Measurements from ENCODE around the gene SOWAHA. TPM values are rescaled to one million over a fixed set of nuclear protein-coding genes. Genes with fewer than 3 reads are reported as not detected.

SOWAHA gene
- total RNA-seq, 1 experiment from 2014 or later: 0.21 TPM

- no peaks in the 10 kb centered on the region for H3K36me3 ChIP-seq (replicated peaks; ENCODE audit: control insufficient read depth, insufficient read depth, low read length)
- H3K4me3 ChIP-seq (ENCODE audit: insufficient read depth, low read depth, low read length): no peak overlapping the region
- peaks cover 45% of the 10 kb centered on the region for H3K27me3 ChIP-seq (ENCODE audit: control insufficient read depth, insufficient read depth, low read length)
- no peak for DNase-seq
Observed at GRCh38 chr5:132821791-132822190, 8.7 kb downstream of the SOWAHA start.

GRCh38 chr5:132822650-132823480 lies 9.8 kb downstream of the SOWAHA start:
- peak; percentile 94 for DNase-seq
- Histone ChIP-seq H3K27me3 (ENCODE audit: control insufficient read depth, insufficient read depth, low read length) (peaks cover 53% of the 10 kb centered on the region), H3K36me3 (replicated peaks; ENCODE audit: control insufficient read depth, insufficient read depth, low read length) (no peaks in the 10 kb centered on the region), H3K4me3 (ENCODE audit: insufficient read depth, low read depth, low read length) (peak overlapping the region; percentile 36)

- no peak for DNase-seq
- H3K36me3 ChIP-seq (replicated peaks; ENCODE audit: control insufficient read depth, insufficient read depth, low read length): no peaks in the 10 kb centered on the region
- peaks cover 59% of the 10 kb centered on the region for H3K27me3 ChIP-seq (ENCODE audit: control insufficient read depth, insufficient read depth, low read length)
- peak overlapping the region; percentile 36; the same call in 1 of the 2 replicates for H3K4me3 ChIP-seq (ENCODE audit: insufficient read depth, low read depth, low read length)
Observed at GRCh38 chr5:132823481-132824050, 10.5 kb downstream of the SOWAHA start.

- H3K4me3 ChIP-seq (ENCODE audit: insufficient read depth, low read depth, low read length): no peak overlapping the region
- no peaks in the 10 kb centered on the region for H3K36me3 ChIP-seq (replicated peaks; ENCODE audit: control insufficient read depth, insufficient read depth, low read length)
- H3K27me3 ChIP-seq (ENCODE audit: control insufficient read depth, insufficient read depth, low read length): peaks cover 68% of the 10 kb centered on the region
- no peak for DNase-seq
Observed at GRCh38 chr5:132824426-132824825, 11.3 kb downstream of the SOWAHA start.

GRCh38 chr5:132825033-132825833 lies 12.1 kb downstream of the SOWAHA start:
- peak; percentile 88 for DNase-seq
- Histone ChIP-seq H3K36me3 (replicated peaks; ENCODE audit: control insufficient read depth, insufficient read depth, low read length) (no peaks in the 10 kb centered on the region), H3K4me3 (ENCODE audit: insufficient read depth, low read depth, low read length) (peak overlapping the region; percentile 46), H3K27me3 (ENCODE audit: control insufficient read depth, insufficient read depth, low read length) (peaks cover 76% of the 10 kb centered on the region)

GRCh38 chr5:132825834-132826391 lies 12.8 kb downstream of the SOWAHA start:
- Histone ChIP-seq H3K27me3 (ENCODE audit: control insufficient read depth, insufficient read depth, low read length) (peaks cover 82% of the 10 kb centered on the region), H3K4me3 (ENCODE audit: insufficient read depth, low read depth, low read length) (peak overlapping the region; percentile 46)
- DNase-seq: peak; percentile 86

GRCh38 chr5:132826424-132827082 lies 13.5 kb downstream of the SOWAHA start:
- Histone ChIP-seq H3K4me3 (ENCODE audit: insufficient read depth, low read depth, low read length) (no peak overlapping the region), H3K27me3 (ENCODE audit: control insufficient read depth, insufficient read depth, low read length) (peaks cover 85% of the 10 kb centered on the region), H3K36me3 (replicated peaks; ENCODE audit: control insufficient read depth, insufficient read depth, low read length) (no peaks in the 10 kb centered on the region)
- no peak for DNase-seq

More at GRCh38 chr5:132825834-132826391, 12.8 kb downstream of the SOWAHA start:
- no peaks in the 10 kb centered on the region for H3K36me3 ChIP-seq (replicated peaks; ENCODE audit: control insufficient read depth, insufficient read depth, low read length)

GRCh38 chr5:132827943-132828673 lies 15.0 kb downstream of the SOWAHA start:
- Histone ChIP-seq H3K4me3 (ENCODE audit: insufficient read depth, low read depth, low read length) (no peak overlapping the region), H3K36me3 (replicated peaks; ENCODE audit: control insufficient read depth, insufficient read depth, low read length) (no peaks in the 10 kb centered on the region), H3K27me3 (ENCODE audit: control insufficient read depth, insufficient read depth, low read length) (peaks cover 78% of the 10 kb centered on the region)

GRCh38 chr5:132828846-132829494 lies 15.9 kb downstream of the SOWAHA start:
- DNase-seq: no peak
- H3K36me3 ChIP-seq (replicated peaks; ENCODE audit: control insufficient read depth, insufficient read depth, low read length): no peaks in the 10 kb centered on the region
- H3K4me3 ChIP-seq (ENCODE audit: insufficient read depth, low read depth, low read length): no peak overlapping the region
- H3K27me3 ChIP-seq (ENCODE audit: control insufficient read depth, insufficient read depth, low read length): peaks cover 71% of the 10 kb centered on the region

More at GRCh38 chr5:132827943-132828673, 15.0 kb downstream of the SOWAHA start:
- no peak for DNase-seq

GRCh38 chr5:132829742-132830435 lies 16.8 kb downstream of the SOWAHA start:
- peak overlapping the region; percentile 59 for H3K4me3 ChIP-seq (ENCODE audit: insufficient read depth, low read depth, low read length)
- DNase-seq: peak; percentile 94
- no peaks in the 10 kb centered on the region for H3K36me3 ChIP-seq (replicated peaks; ENCODE audit: control insufficient read depth, insufficient read depth, low read length)
- H3K27me3 ChIP-seq (ENCODE audit: control insufficient read depth, insufficient read depth, low read length): peaks cover 62% of the 10 kb centered on the region

GRCh38 chr5:132830436-132831094 lies 17.5 kb downstream of the SOWAHA start, which contains the start of gene SHROOM1:
Gene SHROOM1, minus strand, starts transcription at chr5:132830647. Its CDS starts 4,507 bp downstream, at chr5:132826140.
- H3K4me3 ChIP-seq (ENCODE audit: insufficient read depth, low read depth, low read length): peak within 1 kb of the TSS; percentile 59
- DNase-seq: peak; percentile 92
- no peaks in the 10 kb centered on the region for H3K36me3 ChIP-seq (replicated peaks; ENCODE audit: control insufficient read depth, insufficient read depth, low read length)
- peaks cover 56% of the 10 kb centered on the region for H3K27me3 ChIP-seq (ENCODE audit: control insufficient read depth, insufficient read depth, low read length)
